Measurements from ENCODE around the gene SHLD1. TPM values are rescaled to one million over a fixed set of nuclear protein-coding genes. Genes with fewer than 3 reads are reported as not detected.

Gene SHLD1
- total and polyA plus RNA-seq, 2 donors (not counting 3 experiments of a cell fraction or from before 2014, with no cell fraction given), result 4.7 to 6.3 TPM

- POLR2A ChIA-PET, result no interaction called here
- no peak overlapping the region for H2AFZ ChIP-seq (ENCODE audit: low read depth, low read length)
- H3K9me1 ChIP-seq (replicated peaks; ENCODE audit: control insufficient read depth, extremely low read depth, insufficient read depth, low read length), result no peaks in the 10 kb centered on the region
- no peaks in the 10 kb centered on the region for H4K20me1 ChIP-seq (replicated peaks; ENCODE audit: control insufficient read depth, extremely low read depth, insufficient read depth, low read length)
- H3K9me3 ChIP-seq (replicated peaks; ENCODE audit: control insufficient read depth, insufficient read depth, low read length), result no peaks in the 10 kb centered on the region
- BruUV-seq (replicated peaks), result no TSS peak
- no peaks in the 10 kb centered on the region for H3K27me3 ChIP-seq (ENCODE audit: control insufficient read depth in 2 of 2, insufficient read depth in 2 of 2, low read length in 2 of 2)
- H3K4me2 ChIP-seq (ENCODE audit: insufficient read depth, low read length), result no peak overlapping the region
- no peak overlapping the region for H3K9ac ChIP-seq (replicated peaks; ENCODE audit: extremely low read depth, insufficient read depth, low read length)
- no peak for FAIRE-seq
- dilution Hi-C loops (cut with MboI; ENCODE audit: extremely low pct_ligation_motif_present, low sequenced_read_pairs) (no loop called here), intact Hi-C loops (cut with micrococcal nuclease) (loop anchor here (5.0 kb wide), 2 partner anchors 128 to 292 kb away; no protein-coding TSS in a partner anchor)
- no peak overlapping the region for H3K4me3 ChIP-seq (replicated peaks in 1 of 3; ENCODE audit: insufficient read depth in 1 of 3, low read depth in 1 of 3, low read length in 3 of 3)
- no peak for DNase-seq (ENCODE audit: low read depth, low spot score)
- no peak overlapping the region for H3K27ac ChIP-seq (ENCODE audit: insufficient read depth, low read depth, low read length)
- no peaks in the 10 kb centered on the region for H3K79me2 ChIP-seq (ENCODE audit: control insufficient read depth, insufficient read depth, low read length)
- no peaks in the 10 kb centered on the region for H3K36me3 ChIP-seq (ENCODE audit: control insufficient read depth in 2 of 2, extremely low read depth in 1 of 2, insufficient read depth in 2 of 2, low read length in 2 of 2)
- TF ChIP-seq POLR2AphosphoS5 (IDR thresholded peaks at IDR 0.05; ENCODE audit: insufficient read depth, low read depth, low read length) (no peak), CTCF (IDR thresholded peaks at IDR 0.05; ENCODE audit: extremely low read depth in 1 of 2, insufficient read depth in 1 of 2, low read depth in 1 of 2, low read length in 2 of 2) (no peak), POLR2A (IDR thresholded peaks at IDR 0.05; ENCODE audit: low read depth, low read length) (no peak), MAX (IDR thresholded peaks at IDR 0.05; ENCODE audit: insufficient read depth, insufficient read length) (no peak), FOS (IDR thresholded peaks at IDR 0.05; ENCODE audit: borderline replicate concordance, insufficient read depth, low read length) (no peak)
- CTCF ChIA-PET, result interaction anchor here (1.0 to 5.8 kb wide), 5 partner anchors 35 to 256 kb away, joined by 4 to 215 read pairs (median 5); partner anchors contain the start of gene SHLD1
- H3K4me1 ChIP-seq (ENCODE audit: control insufficient read depth, extremely low read depth, insufficient read depth, low read length), result peaks cover 6% of the 10 kb centered on the region
Measured at GRCh38 chr20:5785146-5785545, 34.9 kb downstream of the SHLD1 start.
